DMS79 (cell line): ENCODE measurements around the gene SPC24.

Experiments used
- DNase-seq: peaks from one replicate; lab custom pipeline; 2025; lab: John Stamatoyannopoulos, UW

SPC24 gene

GRCh38 chr19:11155373-11156120 lies at the start of gene SPC24:
SPC24 (minus strand) TSS chr19:11155782; CDS start chr19:11155776, 6 bp downstream.
- peak; percentile 98 for DNase-seq

- DNase-seq = no peak
Observed at GRCh38 chr19:11204943-11205349, 49.4 kb upstream of the SPC24 start.

- no peak for DNase-seq
Observed at GRCh38 chr19:11204076-11204602, 48.6 kb upstream of the SPC24 start.

- DNase-seq = no peak
Observed at GRCh38 chr19:11203194-11204075, 47.9 kb upstream of the SPC24 start.

GRCh38 chr19:11202488-11203193 lies 47.1 kb upstream of the SPC24 start:
- DNase-seq = no peak

GRCh38 chr19:11201791-11202190 lies 46.2 kb upstream of the SPC24 start:
- no peak for DNase-seq

- DNase-seq = no peak
Observed at GRCh38 chr19:11200931-11201330, 45.3 kb upstream of the SPC24 start.

GRCh38 chr19:11200015-11200574 lies 44.5 kb upstream of the SPC24 start:
- no peak for DNase-seq

- DNase-seq = no peak
Observed at GRCh38 chr19:11199517-11199916, 43.9 kb upstream of the SPC24 start.

- DNase-seq = no peak
Observed at GRCh38 chr19:11198769-11199424, 43.3 kb upstream of the SPC24 start.

- DNase-seq = no peak
Observed at GRCh38 chr19:11198175-11198534, 42.6 kb upstream of the SPC24 start.

- DNase-seq = peak; percentile 77
Observed at GRCh38 chr19:11197291-11198174, 42.0 kb upstream of the SPC24 start, which contains the start of gene KANK2. KANK2 (minus strand) TSS chr19:11197545; CDS start chr19:11194511, 3,034 bp downstream.

- no peak for DNase-seq
Observed at GRCh38 chr19:11196406-11197287, 41.1 kb upstream of the SPC24 start.

GRCh38 chr19:11195681-11196080 lies 40.1 kb upstream of the SPC24 start:
- DNase-seq = no peak

- DNase-seq = no peak
Observed at GRCh38 chr19:11194656-11195558, 39.3 kb upstream of the SPC24 start.

- no peak for DNase-seq
Observed at GRCh38 chr19:11194173-11194572, 38.6 kb upstream of the SPC24 start.

GRCh38 chr19:11192957-11193939 lies 37.7 kb upstream of the SPC24 start:
- DNase-seq = no peak
